ENCODE measurements around the gene HNRNPAB.

The HNRNPAB gene

GRCh38 chr5:178204182-178204934 is at the start of gene HNRNPAB:
TSS of gene HNRNPAB (plus strand) at chr5:178204533. CDS start at chr5:178204838, 305 bp downstream.
- TF ChIP-seq, protein P1, sequence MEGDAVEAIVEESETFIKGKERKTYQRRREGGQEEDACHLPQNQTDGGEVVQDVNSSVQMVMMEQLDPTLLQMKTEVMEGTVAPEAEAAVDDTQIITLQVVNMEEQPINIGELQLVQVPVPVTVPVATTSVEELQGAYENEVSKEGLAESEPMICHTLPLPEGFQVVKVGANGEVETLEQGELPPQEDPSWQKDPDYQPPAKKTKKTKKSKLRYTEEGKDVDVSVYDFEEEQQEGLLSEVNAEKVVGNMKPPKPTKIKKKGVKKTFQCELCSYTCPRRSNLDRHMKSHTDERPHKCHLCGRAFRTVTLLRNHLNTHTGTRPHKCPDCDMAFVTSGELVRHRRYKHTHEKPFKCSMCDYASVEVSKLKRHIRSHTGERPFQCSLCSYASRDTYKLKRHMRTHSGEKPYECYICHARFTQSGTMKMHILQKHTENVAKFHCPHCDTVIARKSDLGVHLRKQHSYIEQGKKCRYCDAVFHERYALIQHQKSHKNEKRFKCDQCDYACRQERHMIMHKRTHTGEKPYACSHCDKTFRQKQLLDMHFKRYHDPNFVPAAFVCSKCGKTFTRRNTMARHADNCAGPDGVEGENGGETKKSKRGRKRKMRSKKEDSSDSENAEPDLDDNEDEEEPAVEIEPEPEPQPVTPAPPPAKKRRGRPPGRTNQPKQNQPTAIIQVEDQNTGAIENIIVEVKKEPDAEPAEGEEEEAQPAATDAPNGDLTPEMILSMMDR (IDR thresholded peaks at IDR 0.05; ENCODE audit: control insufficient read depth, extremely low read depth, insufficient read depth), result no peak
- peak; percentile 88 for DNase-seq (ENCODE audit: low read depth)
- H3K4me3 ChIP-seq (ENCODE audit: low read depth, low read length), result peak within 1 kb of the TSS; percentile 80

- no peak overlapping the region for H3K4me3 ChIP-seq (ENCODE audit: low read depth, low read length)
- TF ChIP-seq, protein P1 (IDR thresholded peaks at IDR 0.05; ENCODE audit: control insufficient read depth, extremely low read depth, insufficient read depth), result no peak
- no peak for DNase-seq (ENCODE audit: low read depth)
These were observed 49.3 kb upstream of the HNRNPAB start for GRCh38 chr5:178155065-178155464.

GRCh38 chr5:178160176-178160575 is 44.2 kb upstream of the HNRNPAB start:
- no peak for DNase-seq (ENCODE audit: low read depth)
- TF ChIP-seq, protein P1 (IDR thresholded peaks at IDR 0.05; ENCODE audit: control insufficient read depth, extremely low read depth, insufficient read depth), result no peak

DNA sequence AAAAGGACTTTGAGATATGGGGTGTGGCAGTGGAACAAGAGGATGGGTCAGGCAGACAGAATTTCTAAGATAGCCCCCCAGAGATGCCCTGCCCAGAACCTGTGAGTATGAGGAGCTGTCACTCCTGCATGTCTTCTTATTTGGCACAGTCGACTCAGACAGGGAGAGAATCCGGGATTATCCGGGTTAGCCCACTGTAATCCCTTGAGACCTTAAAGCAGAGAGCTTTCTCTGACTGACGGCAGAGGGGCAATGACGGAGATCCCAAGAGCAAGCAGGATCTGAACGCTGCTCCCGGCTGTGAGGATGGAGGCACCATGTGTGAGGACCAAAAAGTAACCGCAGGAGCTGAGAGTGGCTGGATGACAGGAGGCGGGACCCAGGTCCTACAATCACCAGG is 41.9 kb upstream of the HNRNPAB start:
- no peak overlapping the region for H3K4me3 ChIP-seq (ENCODE audit: low read depth, low read length)
- DNase-seq (ENCODE audit: low read depth), result no peak
- TF ChIP-seq, protein P1 (IDR thresholded peaks at IDR 0.05; ENCODE audit: control insufficient read depth, extremely low read depth, insufficient read depth), result no peak

More at GRCh38 chr5:178160176-178160575, 44.2 kb upstream of the HNRNPAB start:
- no peak overlapping the region for H3K4me3 ChIP-seq (ENCODE audit: low read depth, low read length)

- peak; percentile 46 for DNase-seq (ENCODE audit: low read depth)
- TF ChIP-seq, protein P1 (IDR thresholded peaks at IDR 0.05; ENCODE audit: control insufficient read depth, extremely low read depth, insufficient read depth), result peak; percentile 99
- no peak overlapping the region for H3K4me3 ChIP-seq (ENCODE audit: low read depth, low read length)
These were observed 40.3 kb upstream of the HNRNPAB start for GRCh38 chr5:178163772-178164735.

- H3K4me3 ChIP-seq (ENCODE audit: low read depth, low read length), result no peak overlapping the region
- TF ChIP-seq, protein P1 (IDR thresholded peaks at IDR 0.05; ENCODE audit: control insufficient read depth, extremely low read depth, insufficient read depth), result no peak
- DNase-seq (ENCODE audit: low read depth), result no peak
These were observed 38.8 kb upstream of the HNRNPAB start for GRCh38 chr5:178165581-178165980.

Measured in LNCaP clone FGC (cell line).